ENCODE data around the gene MTMR8.

MTMR8 gene

GRCh38 chrX:64291123-64291522 is 104.1 kb downstream of the MTMR8 start:
- DNase-seq, result no peak

DNA sequence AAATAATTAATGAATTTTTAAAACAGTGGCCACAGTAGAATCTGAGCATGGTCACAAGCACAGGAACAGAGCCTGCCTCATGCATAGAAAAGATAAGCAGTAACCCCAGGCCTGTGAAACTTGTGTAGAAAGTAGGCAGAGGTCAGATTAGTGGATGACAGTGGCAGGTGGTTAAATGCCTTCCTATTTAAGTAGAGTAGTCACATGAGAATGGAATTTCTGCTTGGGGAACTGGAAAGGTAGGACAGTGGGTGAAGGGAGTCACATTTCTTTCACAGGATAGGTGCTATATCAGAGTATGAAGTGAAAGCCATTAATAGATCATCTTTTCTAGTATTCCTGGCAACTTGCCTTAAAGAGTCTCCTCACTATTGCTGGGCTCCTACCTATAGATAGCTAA is 130.0 kb downstream of the MTMR8 start:
- DNase-seq, result no peak

DNA sequence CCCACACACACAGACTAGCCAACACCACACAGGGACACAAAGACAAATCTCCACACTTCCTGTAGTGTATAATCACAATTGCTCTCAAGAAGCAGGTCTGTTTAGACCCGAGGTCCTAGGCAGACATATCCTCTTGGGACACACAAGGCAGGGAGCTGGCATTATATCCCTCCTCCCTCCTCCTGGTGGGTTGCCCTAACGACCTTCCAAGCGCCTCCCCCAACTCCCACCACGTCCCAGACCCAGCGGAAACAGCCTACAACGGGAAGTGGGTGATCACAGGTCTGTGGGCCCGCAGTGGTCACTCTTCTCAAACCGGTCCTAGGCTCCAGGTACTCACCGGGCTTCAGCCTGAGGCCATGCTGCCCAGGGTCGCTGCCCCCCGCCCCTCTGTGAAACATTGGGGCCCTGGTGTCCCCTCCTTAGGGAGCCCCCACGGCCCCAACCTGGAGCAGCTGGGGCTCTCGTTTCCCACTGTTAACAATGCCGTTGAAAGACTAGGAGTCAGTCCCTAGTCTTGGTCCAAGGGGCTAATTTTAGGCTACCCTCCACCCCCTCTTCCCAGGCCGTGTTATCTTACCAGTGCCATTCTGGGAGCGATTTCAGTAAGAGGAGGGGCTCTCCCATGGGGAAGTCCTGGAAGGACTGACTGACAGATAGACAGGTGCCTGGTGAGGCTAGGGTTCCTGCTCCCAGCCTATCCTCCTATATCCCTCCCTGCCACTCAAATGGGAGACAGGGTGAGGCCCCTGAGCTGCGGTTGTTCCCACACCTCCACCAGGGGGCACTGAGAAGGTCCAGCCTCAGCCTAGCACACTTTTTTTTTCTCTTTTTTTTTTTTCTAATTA is 164.9 kb downstream of the MTMR8 start, which contains the start of gene ASB12:
TSS of gene ASB12 (minus strand) at position 485 of the 848 bp plus-strand sequence. CDS start 4,957 bp downstream, outside the sequence.
- no peak for DNase-seq

GRCh38 chrX:64229154-64229553 is 166.1 kb downstream of the MTMR8 start:
- DNase-seq, result no peak
